ENCODE measurements around the gene HNRNPR.
A peak's percentile ranks its signal among the peaks of the same experiment; 100 is the strongest.

HNRNPR gene

DNA sequence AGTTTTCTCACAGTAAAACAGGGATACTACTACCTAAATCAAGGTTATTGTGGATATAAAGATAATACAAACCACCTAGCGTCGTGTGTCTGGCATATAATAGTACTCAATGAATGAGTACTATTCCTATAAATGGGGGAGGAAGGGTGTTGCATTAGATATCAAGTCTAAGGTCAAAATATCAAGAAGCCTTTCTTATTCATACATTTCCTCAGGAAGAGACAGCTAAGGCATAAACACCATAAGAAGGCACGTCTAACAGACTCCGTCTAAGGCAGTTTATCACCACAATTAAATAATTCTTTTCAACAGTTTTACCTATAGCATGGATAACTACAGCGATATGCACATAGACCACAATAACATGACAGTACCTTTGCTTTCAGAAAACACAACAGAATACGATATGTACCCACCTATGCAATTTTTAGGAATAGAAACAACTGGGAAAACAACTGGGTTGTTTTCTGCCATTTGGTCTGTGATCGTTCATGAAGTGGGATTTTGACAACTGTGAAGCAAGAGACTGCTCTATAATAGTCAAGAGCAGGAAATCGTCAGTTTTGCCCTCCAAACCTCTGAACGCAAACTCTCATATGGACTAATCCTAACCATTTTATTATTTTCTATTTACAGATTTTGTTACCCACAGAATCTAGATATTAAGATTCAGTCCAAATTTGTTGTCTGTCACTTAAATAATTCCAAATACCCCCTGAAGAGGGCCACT lies 53.1 kb downstream of the HNRNPR start:
- in situ Hi-C loops (cut with HindIII; ENCODE audit: low sequenced_read_pairs), result no loop called here
- TF ChIP-seq, protein P1, sequence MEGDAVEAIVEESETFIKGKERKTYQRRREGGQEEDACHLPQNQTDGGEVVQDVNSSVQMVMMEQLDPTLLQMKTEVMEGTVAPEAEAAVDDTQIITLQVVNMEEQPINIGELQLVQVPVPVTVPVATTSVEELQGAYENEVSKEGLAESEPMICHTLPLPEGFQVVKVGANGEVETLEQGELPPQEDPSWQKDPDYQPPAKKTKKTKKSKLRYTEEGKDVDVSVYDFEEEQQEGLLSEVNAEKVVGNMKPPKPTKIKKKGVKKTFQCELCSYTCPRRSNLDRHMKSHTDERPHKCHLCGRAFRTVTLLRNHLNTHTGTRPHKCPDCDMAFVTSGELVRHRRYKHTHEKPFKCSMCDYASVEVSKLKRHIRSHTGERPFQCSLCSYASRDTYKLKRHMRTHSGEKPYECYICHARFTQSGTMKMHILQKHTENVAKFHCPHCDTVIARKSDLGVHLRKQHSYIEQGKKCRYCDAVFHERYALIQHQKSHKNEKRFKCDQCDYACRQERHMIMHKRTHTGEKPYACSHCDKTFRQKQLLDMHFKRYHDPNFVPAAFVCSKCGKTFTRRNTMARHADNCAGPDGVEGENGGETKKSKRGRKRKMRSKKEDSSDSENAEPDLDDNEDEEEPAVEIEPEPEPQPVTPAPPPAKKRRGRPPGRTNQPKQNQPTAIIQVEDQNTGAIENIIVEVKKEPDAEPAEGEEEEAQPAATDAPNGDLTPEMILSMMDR (IDR thresholded peaks at IDR 0.05; ENCODE audit: low read depth, low read length, missing control alignments), result no peak
- H3K4me3 ChIP-seq (ENCODE audit: low read depth, low read length), result no peak overlapping the region
- DNase-seq (ENCODE audit: low read depth), result no peak

- no peak for DNase-seq (ENCODE audit: low read depth)
- in situ Hi-C loops (cut with HindIII; ENCODE audit: low sequenced_read_pairs), result no loop called here
- TF ChIP-seq, protein P1 (IDR thresholded peaks at IDR 0.05; ENCODE audit: low read depth, low read length, missing control alignments), result no peak
- H3K4me3 ChIP-seq (ENCODE audit: low read depth, low read length), result no peak overlapping the region
These were observed 55.4 kb downstream of the HNRNPR start for GRCh38 chr1:23288671-23289070.

GRCh38 chr1:23288201-23288600 lies 55.9 kb downstream of the HNRNPR start:
- no peak for DNase-seq (ENCODE audit: low read depth)
- in situ Hi-C loops (cut with HindIII; ENCODE audit: low sequenced_read_pairs), result no loop called here
- TF ChIP-seq, protein P1 (IDR thresholded peaks at IDR 0.05; ENCODE audit: low read depth, low read length, missing control alignments), result no peak
- H3K4me3 ChIP-seq (ENCODE audit: low read depth, low read length), result no peak overlapping the region

- DNase-seq (ENCODE audit: low read depth), result no peak
- TF ChIP-seq, protein P1 (IDR thresholded peaks at IDR 0.05; ENCODE audit: low read depth, low read length, missing control alignments), result no peak
These were observed 57.7 kb downstream of the HNRNPR start for GRCh38 chr1:23286401-23286800.

GRCh38 chr1:23283667-23284602 lies 60.1 kb downstream of the HNRNPR start:
- TF ChIP-seq, protein P1 (IDR thresholded peaks at IDR 0.05; ENCODE audit: low read depth, low read length, missing control alignments), result no peak
- no peak overlapping the region for H3K4me3 ChIP-seq (ENCODE audit: low read depth, low read length)
- DNase-seq (ENCODE audit: low read depth), result no peak
- in situ Hi-C loops (cut with HindIII; ENCODE audit: low sequenced_read_pairs), result no loop called here

More at GRCh38 chr1:23286401-23286800, 57.7 kb downstream of the HNRNPR start:
- no peak overlapping the region for H3K4me3 ChIP-seq (ENCODE audit: low read depth, low read length)
- in situ Hi-C loops (cut with HindIII; ENCODE audit: low sequenced_read_pairs), result no loop called here

GRCh38 chr1:23282957-23283356 lies 61.1 kb downstream of the HNRNPR start:
- TF ChIP-seq, protein P1 (IDR thresholded peaks at IDR 0.05; ENCODE audit: low read depth, low read length, missing control alignments), result no peak
- in situ Hi-C loops (cut with HindIII; ENCODE audit: low sequenced_read_pairs), result no loop called here
- peak; percentile 22 for DNase-seq (ENCODE audit: low read depth)
- H3K4me3 ChIP-seq (ENCODE audit: low read depth, low read length), result no peak overlapping the region

Measured in astrocyte of the cerebellum (primary cell).